HepG2 (cell line): Measurements from ENCODE around the gene LIMS2. TPM values are rescaled to one million over a fixed set of nuclear protein-coding genes. Genes with fewer than 3 reads are reported as not detected.

Experiments
- JUN ChIP-seq: sonication (generic); formaldehyde crosslinking; IDR thresholded peaks from 2 replicates; pipeline ENCODE4 v1.4.0; 2020; ENCODE audit warnings: mild to moderate bottlenecking, missing genetic modification reagents
- JUNB ChIP-seq: sonication (generic); formaldehyde crosslinking; IDR thresholded peaks from 2 replicates; pipeline ENCODE4 v1.8.0; 2022; ENCODE audit warnings: missing genetic modification reagents, mild to moderate bottlenecking, borderline replicate concordance
- KDM2A ChIP-seq: sonication (generic); formaldehyde crosslinking; IDR thresholded peaks from 2 replicates; pipeline ENCODE4 v1.4.0; 2020; ENCODE audit warnings: low read depth, missing genetic modification reagents, borderline replicate concordance
- MZF1 ChIP-seq: sonication (generic); formaldehyde crosslinking; IDR thresholded peaks from 2 replicates; pipeline ENCODE4 v1.8.1; 2023; ENCODE audit warnings: mild to moderate bottlenecking, missing genetic modification reagents, borderline replicate concordance
- REL ChIP-seq: sonication (generic); formaldehyde crosslinking; conservative IDR thresholded peaks from 2 replicates; pipeline ENCODE4 v1.8.0; 2022; ENCODE audit warnings: mild to moderate bottlenecking, missing genetic modification reagents, moderate library complexity
- SMAD9 ChIP-seq: sonication (generic); formaldehyde crosslinking; IDR thresholded peaks from 2 replicates; pipeline ENCODE4 v1.5.1; 2020; ENCODE audit warnings: mild to moderate bottlenecking, missing genetic modification reagents
- SP2 ChIP-seq: sonication (generic); formaldehyde crosslinking; IDR thresholded peaks from 2 replicates; pipeline ENCODE4 v1.5.1; 2020; ENCODE audit warnings: mild to moderate bottlenecking, missing genetic modification reagents
- STAT6 ChIP-seq: sonication (generic); formaldehyde crosslinking; IDR thresholded peaks from 2 replicates; pipeline ENCODE4 v1.4.0; 2020; ENCODE audit warnings: missing genetic modification reagents, mild to moderate bottlenecking, borderline replicate concordance
- USF2 ChIP-seq, 2 experiments: sonication (generic) in 1 of 2; formaldehyde crosslinking in 1 of 2; IDR thresholded peaks; 2 replicates each; pipeline versions ENCODE4 v1.5.1 to v1.6.1; 2011 to 2020; ENCODE audit warnings: borderline replicate concordance in 1 of 2, low read depth in 1 of 2, low read length in 1 of 2, mild to moderate bottlenecking in 1 of 2, missing genetic modification reagents in 1 of 2, moderate library complexity in 1 of 2
- ZBTB3 ChIP-seq: sonication (generic); formaldehyde crosslinking; IDR thresholded peaks from 2 replicates; pipeline ENCODE4 v1.4.0; 2020; ENCODE audit warnings: low read depth, mild to moderate bottlenecking, moderate library complexity, missing genetic modification reagents, borderline replicate concordance
- ZNF121 ChIP-seq: sonication (generic); formaldehyde crosslinking; IDR thresholded peaks from 2 replicates; pipeline ENCODE4 v1.5.0; 2020; ENCODE audit warnings: mild to moderate bottlenecking, missing genetic modification reagents
- ZNF263 ChIP-seq: sonication (generic); formaldehyde crosslinking; IDR thresholded peaks from 2 replicates; pipeline ENCODE4 v1.4.0; 2020; ENCODE audit warnings: missing genetic modification reagents
- ZNF280D ChIP-seq: sonication (generic); formaldehyde crosslinking; IDR thresholded peaks from 2 replicates; pipeline ENCODE4 v1.5.1; 2020; ENCODE audit warnings: mild to moderate bottlenecking, missing genetic modification reagents
- ZNF292 ChIP-seq: sonication (generic); formaldehyde crosslinking; IDR thresholded peaks from 2 replicates; pipeline ENCODE4 v1.8.1; 2022; ENCODE audit warnings: mild to moderate bottlenecking, low read depth, missing genetic modification reagents, borderline replicate concordance
- ZNF431 ChIP-seq: sonication (generic); formaldehyde crosslinking; IDR thresholded peaks from 2 replicates; pipeline ENCODE4 v1.9.0; 2022; ENCODE audit warnings: missing genetic modification reagents, low read depth, mild to moderate bottlenecking, borderline replicate concordance
- polyA plus RNA-seq, 8 experiments: library from polyadenylated mRNA; depleted of rRNA in 3 of 8; stranded (reverse) in 7 of 8; unstranded in 1 of 8; fragments of >200 nt; fragmentation: Illumina TruSeq in 4 of 8; extraction: Trizol in 4 of 8; gene quantifications; 2 replicates each; pipeline versions ENCODE4 v1.2.1 to v1.2.3, GENCODE V29; 2011 to 2016; ENCODE audit warnings: low read depth in 4 of 8, missing spikeins in 1 of 8, mixed read lengths in 1 of 8; ENCODE audit not compliant: insufficient read depth in 1 of 8
- total RNA-seq, 5 experiments: library from RNA; depleted of rRNA; stranded (reverse); fragments of >200 nt; fragmentation: Illumina TruSeq; extraction: Trizol; gene quantifications; 2 replicates each; pipeline ENCODE4 v1.2.3, GENCODE V29; 2016; ENCODE audit warnings: low read depth in 1 of 5
- TF ChIP-seq, protein P1 (sequence below): IDR thresholded peaks from 2 replicates; pipeline ENCODE4 v1.6.1; 2012; ENCODE audit warnings: low read depth, low read length, improper control_type of control experiment
- TF ChIP-seq, protein P2 (sequence below): IDR thresholded peaks from 2 replicates; pipeline ENCODE4 v1.6.1; 2016; ENCODE audit warnings: missing genetic modification reagents, missing compliant biosample characterization

Gene LIMS2
- total and polyA plus RNA-seq, 2 of the 13 experiments (the other 11 are each of a cell fraction or from before 2014, with no cell fraction given), result 1.0 to 1.9 TPM

- TF ChIP-seq KDM2A (CRISPR knock-in tag), result peak; percentile 96
- TF ChIP-seq REL (CRISPR knock-in tag), result no peak; the same call in 1 of the 2 replicates
- TF ChIP-seq ZNF280D (CRISPR knock-in tag), result peak; percentile 92
- TF ChIP-seq SMAD9 (CRISPR knock-in tag), result 0 out of 2 replicates have a peak, but pooled peaks have one; percentile 80
- TF ChIP-seq, protein P1, sequence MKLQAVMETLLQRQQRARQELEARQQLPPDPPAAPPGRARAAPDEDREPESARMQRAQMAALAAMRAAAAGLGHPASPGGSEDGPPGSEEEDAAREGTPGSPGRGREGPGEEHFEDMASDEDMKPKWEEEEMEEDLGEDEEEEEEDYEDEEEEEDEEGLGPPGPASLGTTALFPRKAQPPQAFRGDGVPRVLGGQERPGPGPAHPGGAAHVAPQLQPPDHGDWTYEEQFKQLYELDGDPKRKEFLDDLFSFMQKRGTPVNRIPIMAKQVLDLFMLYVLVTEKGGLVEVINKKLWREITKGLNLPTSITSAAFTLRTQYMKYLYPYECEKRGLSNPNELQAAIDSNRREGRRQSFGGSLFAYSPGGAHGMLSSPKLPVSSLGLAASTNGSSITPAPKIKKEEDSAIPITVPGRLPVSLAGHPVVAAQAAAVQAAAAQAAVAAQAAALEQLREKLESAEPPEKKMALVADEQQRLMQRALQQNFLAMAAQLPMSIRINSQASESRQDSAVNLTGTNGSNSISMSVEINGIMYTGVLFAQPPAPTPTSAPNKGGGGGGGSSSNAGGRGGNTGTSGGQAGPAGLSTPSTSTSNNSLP, result no peak
- peak; percentile 90 for TF ChIP-seq ZNF431 (CRISPR knock-in tag)
- TF ChIP-seq MZF1 (CRISPR knock-in tag), result peak; percentile 42; the same call in 1 of the 2 replicates
- peak; percentile 77 for TF ChIP-seq ZNF263
- no peak; the same call in 1 of the 2 replicates for TF ChIP-seq JUNB (CRISPR knock-in tag)
- TF ChIP-seq, protein P2, sequence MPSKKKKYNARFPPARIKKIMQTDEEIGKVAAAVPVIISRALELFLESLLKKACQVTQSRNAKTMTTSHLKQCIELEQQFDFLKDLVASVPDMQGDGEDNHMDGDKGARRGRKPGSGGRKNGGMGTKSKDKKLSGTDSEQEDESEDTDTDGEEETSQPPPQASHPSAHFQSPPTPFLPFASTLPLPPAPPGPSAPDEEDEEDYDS (CRISPR knock-in tag), result no peak
- 0 out of 2 replicates have a peak, but pooled peaks have one; percentile 7 for TF ChIP-seq ZNF121 (CRISPR knock-in tag)
- peak; percentile 74 for TF ChIP-seq ZNF292 (CRISPR knock-in tag)
- TF ChIP-seq JUN (CRISPR knock-in tag), result 0 out of 2 replicates have a peak, but pooled peaks have one; percentile 48
- TF ChIP-seq SP2 (CRISPR knock-in tag), result no peak
- no peak; the same call in 1 of the 2 replicates for TF ChIP-seq ZBTB3 (CRISPR knock-in tag)
- TF ChIP-seq USF2 (IDR thresholded peaks at IDR 0.05; ENCODE audit: low read depth, low read length), result no peak
- TF ChIP-seq USF2 (CRISPR knock-in tag; IDR thresholded peaks at IDR 0.05; ENCODE audit: borderline replicate concordance), result no peak
- TF ChIP-seq STAT6 (CRISPR knock-in tag), result no peak
These were observed 26.5 kb upstream of the LIMS2 start (continued) for GRCh38 chr2:127701651-127702394.
